ENCODE measurements around the gene PTPRN2.
"Not testable (repeated sequence)": the region's sequence is repeated elsewhere in the genome, so short reads cannot be mapped to it uniquely, and the experiment has no call there.

PTPRN2 gene

DNA sequence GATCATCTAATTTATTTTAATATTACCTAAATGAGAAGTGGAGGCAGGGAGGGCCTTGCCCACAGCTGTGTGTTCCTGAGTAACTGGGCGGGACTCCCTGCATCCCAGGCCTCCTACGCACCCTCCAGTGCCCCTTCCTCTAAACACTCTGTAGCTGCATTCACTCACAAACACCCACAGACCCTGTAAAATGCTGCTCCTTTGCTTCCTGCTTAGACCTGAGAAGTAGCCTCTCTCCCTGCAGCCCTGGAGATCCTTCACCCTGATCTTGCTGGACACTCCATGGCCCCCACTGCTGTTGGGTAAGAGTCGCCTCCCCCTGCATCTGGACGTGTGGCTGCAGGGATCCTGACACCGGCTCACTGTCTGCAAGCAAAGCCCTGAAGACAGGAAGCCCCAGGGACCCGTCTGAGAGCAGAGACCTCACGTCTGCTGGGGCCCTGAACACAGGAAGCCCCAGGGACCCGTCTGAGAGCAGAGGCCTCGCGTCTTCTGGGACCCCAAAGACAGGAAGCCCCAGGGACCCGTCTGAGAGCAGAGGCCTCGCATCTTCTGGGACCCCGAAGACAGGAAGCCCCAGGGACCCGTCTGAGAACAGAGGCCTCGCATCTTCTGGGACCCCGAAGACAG lies 661.0 kb downstream of the PTPRN2 start:
- no peak for DNase-seq (ENCODE audit: low read depth in 1 of 2, low spot score in 1 of 2)

DNA sequence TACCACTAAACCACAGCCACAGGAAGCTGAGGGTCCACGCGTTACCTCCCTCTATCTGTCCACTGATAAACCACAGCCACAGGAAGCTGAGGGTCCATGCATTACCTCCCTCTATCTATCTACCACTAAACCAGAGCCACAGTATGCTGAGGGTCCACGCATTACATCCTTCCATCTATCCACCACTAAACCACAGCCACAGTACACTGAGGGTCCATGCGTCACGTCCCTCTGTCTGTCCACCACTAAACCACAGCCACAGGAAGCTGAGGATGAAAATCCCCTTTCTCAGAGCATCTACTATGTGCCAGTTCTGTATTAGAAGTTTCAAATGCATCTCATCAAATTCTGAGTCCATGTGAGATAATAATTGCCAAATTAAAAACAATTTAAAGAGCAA lies 661.5 kb downstream of the PTPRN2 start:
- no peak for DNase-seq (ENCODE audit: low read depth in 1 of 2, low spot score in 1 of 2)

DNA sequence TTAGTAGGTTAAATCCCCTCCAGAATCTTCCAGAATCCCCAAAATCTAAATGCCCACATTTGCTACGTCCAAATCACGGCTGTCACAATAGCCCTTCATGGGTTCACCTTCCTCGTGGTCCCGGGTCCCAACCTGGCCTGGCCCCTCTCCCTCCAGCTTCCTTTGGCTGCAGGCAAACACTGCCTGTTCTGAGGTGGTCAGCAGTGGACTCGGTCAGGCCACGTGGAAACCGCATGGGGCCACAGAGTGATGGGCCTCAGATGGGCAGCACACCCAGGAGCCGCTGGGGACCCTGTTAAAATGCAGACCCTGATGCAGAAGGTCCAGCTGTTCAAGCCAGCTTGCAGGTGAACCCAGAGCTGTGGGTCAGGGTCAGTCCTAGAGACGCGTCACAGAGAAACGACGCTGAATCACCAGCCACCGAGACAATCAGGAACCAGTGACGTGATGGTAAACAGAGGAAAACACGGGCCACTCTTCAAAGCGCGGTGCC lies 662.2 kb downstream of the PTPRN2 start:
- no peak for DNase-seq (ENCODE audit: low read depth in 1 of 2, low spot score in 1 of 2)

DNA sequence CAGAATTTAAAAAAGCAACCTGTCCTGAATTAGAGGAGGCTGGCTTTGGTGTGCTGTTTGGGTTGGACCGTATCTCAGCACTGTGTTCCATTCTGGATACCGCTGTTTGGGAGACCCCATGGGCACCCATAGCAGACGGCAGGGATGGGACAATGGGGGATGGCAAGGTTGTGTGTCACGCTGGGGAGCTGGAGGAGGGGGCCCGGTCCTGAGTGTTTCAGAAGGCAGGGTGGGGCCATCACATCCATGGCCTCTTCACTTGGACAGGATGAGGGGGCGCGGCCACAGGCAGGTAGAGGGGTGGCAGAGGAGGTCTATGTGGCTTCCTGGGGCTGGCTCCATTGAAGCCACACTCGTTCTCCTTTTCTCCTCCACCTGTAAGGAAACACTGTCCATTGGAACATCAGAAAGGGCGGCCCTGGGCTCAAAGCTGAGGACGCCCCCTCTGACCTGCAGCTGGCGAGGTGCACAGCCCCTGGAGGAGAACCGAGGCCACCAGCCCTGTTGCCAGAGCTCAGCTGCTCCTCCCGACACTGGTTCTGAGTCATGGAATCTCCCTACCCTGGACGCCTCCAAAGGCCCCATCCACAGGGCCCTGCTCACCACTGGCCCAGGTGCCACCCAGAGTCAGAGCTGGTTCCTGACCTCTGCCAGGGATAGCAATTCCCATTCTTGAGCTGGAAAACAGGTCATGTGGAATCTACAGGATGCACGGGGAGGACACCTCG lies 663.6 kb downstream of the PTPRN2 start:
- no peak for DNase-seq (ENCODE audit: low read depth in 1 of 2, low spot score in 1 of 2)

DNA sequence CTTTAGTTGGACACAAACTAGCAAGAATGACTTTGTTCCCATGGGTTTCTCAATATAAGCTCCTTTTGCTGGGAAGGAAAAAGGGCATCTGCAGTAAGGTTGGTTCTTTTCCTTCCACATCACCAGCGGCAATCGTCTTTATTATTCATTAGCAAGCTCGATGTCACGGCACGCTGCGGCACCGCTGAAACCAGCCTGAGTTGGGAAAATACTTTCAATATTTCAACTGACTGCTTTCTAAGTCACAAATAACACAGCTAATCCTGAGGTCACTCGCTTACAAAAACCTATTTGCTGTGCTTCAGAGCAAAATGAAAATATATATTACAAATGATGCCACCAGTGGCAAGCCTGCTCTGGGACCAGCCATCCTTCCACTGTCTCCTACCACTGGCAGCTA lies 665.0 kb downstream of the PTPRN2 start:
- no peak for DNase-seq (ENCODE audit: low read depth in 1 of 2, low spot score in 1 of 2)

DNA sequence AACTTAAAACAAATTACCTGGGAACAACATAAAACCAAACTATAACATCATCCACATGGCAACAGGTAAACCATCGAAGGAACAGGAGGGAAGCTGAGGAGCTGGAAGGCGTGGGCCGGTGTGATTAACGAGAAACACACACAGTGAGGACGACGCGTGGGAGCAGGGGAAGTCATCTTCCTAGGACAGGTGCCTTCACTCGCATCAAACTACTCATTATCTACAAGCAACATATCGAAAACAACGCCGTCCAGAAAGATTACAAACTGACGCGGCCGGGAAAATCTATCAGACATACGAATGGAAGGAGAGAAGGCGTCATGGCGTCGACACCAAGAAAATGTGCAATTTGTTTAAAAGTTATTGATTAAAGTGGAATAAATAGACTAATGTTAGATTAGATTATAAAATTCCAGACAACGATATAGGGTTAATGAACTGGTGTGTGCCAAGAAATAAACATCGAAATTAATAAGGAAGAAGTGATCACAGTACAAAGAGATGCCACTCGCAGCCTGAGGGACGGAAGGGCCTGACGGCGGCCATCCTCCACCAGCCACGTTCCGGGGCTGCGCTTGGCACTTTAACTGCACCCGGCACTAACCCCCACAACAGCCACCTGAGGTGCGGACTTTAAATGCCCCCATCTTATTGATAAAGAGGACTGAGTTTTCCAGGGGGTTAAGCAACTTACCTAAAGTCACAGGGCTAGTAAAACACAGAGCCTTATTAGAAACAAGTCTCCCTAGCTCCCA lies 669.1 kb downstream of the PTPRN2 start:
- DNase-seq (ENCODE audit: low read depth in 1 of 2, low spot score in 1 of 2): no peak

DNA sequence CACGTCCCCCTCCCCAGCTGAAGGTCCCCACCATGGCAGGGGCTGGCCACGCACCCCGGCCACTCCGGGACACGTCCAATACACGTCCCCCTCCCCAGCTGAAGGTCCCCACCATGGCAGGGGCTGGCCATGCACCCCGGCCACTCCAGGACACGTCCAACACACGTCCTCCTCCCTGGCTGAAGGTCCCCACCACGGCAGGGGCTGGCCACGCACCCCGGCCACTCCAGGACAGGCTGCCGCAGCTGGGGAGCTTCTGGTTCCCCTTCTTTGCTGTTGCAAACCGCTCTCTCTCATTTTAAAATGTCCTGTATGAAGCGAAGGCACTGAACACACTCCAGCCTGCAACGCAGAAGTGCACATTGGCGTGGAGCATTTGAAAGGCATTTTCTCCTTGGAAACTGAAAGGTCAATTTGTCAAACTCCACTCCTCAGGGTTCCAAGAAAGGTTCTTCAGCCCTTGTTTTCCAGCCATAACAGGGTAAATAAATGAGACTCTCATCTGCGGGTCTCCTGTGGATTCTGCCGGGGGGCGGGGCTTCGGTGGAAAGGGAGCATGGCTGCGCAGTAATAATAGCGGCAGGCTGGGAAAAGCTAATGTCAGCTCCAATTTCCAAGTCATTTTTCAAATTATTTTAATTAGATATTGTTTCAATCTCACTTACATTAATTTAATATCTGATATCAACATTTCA lies 670.5 kb downstream of the PTPRN2 start:
- no peak for DNase-seq (ENCODE audit: low read depth in 1 of 2, low spot score in 1 of 2)

DNA sequence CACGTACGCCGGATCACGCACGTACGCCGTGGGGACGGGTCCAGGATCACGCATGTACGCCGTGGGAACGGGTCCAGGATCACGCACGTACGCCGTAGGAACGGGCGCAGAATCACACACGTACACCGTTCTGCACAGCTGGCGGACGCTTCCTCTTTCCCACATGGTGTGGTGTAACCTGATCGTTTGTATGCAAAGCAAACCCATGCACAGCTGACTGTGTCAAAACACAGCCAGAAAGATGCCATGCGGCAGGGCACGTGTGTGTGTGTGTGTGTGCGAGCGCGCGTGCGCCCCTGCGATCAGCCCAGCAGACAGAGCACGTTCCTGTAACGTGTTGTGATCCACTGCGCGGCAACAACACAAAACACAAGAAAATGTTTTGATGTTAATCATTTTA lies 677.2 kb downstream of the PTPRN2 start:
- no peak for DNase-seq (ENCODE audit: low read depth in 1 of 2, low spot score in 1 of 2)

DNA sequence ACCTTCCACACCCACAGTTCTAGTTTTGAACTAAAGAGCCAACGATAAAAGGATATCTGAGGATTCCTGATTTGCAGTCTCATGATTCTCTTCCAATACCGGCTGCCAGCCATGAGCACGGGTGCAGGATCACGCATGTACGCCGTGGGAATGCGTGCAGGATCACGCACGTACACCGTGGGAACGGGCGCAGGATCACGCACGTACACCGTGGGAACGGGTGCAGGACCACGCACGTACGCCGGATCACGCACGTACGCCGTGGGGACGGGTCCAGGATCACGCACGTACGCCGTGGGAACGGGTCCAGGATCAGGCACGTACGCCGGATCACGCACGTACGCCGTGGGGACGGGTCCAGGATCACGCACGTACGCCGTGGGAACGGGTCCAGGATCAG lies 677.6 kb downstream of the PTPRN2 start:
- not testable (repeated sequence) for DNase-seq (ENCODE audit: low read depth in 1 of 2, low spot score in 1 of 2)

DNA sequence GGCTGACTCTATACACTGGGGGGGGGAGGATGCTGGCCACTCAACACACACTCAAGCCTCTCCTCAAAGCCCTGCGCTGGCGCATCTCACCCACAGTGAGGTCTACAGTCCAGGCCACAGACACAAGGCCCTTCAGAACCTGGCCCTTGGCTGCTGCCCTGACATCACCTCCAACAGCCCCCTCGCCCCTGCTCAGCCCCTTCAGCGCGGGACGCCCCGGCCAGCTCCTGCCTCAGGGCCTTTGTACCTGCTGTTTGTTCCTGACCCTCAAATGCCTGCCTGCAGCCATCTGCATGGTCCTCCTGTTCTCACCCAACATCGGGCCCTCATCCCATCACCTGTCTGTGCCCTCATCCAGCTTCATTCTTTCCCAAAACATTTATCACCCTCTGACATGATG lies 678.3 kb downstream of the PTPRN2 start:
- DNase-seq (ENCODE audit: low read depth in 1 of 2, low spot score in 1 of 2): no peak

DNA sequence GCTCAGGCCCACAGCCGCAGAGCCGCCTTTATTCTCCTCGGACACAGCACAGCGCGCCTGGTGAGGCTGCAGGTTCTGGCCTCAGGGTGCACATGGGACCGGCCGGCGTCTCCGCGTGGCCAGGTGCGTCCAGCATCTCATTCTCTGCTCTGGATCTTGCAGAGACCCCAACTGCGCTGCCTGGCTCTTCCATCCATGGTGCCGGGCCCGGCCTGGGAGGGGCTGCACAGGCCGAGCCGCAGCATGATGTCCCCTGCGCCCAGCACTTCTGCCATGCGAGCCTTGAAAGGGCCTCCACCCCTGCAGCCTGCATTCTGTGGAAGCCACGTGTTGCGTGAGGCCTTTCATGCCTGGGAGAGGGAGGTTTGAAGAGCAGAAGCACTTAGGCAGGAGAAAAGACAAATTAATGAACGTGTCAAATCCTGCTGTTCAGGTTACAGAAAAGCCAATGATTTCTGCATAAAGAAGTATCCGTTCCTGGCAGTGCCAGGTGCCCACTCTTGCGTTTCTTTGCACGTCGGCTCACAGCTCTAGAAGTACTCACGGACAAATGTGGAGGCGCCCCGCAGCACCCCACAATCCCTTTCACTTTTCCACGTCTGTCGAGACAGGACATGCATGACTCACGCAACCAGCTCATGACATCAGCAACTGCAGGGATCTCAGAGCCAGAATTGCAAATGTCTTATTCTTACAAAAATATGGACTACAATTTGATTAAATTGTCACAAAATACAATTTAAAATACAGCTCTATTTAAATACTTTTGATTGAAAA lies 679.4 kb downstream of the PTPRN2 start:
- DNase-seq (ENCODE audit: low read depth in 1 of 2, low spot score in 1 of 2): no peak

DNA sequence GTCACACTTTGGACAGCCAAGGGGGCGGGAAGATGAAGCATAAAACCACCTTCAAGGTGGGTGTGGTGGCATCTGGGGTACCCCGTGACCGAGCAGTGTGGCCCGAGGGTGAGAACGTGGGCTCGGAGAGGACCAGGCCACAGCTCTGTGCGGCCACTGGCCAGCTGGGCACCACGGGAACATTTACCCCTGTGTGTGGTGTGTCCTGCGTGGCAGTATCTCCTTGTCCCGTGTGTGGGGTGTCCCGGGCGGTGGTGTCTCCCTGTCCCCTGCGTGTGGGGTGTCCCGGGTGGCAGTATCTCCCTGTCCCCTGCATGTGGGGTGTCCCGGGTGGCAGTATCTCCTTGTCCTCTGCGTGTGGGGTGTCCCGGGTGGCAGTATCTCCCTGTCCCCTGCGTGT lies 680.5 kb downstream of the PTPRN2 start:
- DNase-seq (ENCODE audit: low read depth in 1 of 2, low spot score in 1 of 2): no peak

DNA sequence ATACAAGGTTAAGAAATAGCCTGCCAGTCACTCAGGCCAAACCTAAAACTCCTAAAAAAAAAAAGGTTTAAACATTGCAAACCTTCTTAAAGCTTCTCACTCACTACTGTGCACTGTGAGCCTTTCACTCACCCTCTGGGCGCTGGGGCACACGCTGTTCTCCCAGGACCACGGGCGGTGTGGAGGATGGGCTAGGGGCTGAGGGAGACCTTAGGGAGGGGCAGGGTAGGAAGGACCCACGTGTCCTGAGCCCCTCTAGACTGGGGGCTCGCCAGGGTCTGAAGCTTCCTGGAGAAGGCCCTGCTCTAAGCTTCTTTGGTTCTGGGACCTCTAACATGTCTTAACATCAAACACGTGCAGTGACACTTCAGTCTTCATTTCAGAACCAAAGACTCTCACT lies 681.0 kb downstream of the PTPRN2 start:
- DNase-seq (ENCODE audit: low read depth in 1 of 2, low spot score in 1 of 2): no peak

DNA sequence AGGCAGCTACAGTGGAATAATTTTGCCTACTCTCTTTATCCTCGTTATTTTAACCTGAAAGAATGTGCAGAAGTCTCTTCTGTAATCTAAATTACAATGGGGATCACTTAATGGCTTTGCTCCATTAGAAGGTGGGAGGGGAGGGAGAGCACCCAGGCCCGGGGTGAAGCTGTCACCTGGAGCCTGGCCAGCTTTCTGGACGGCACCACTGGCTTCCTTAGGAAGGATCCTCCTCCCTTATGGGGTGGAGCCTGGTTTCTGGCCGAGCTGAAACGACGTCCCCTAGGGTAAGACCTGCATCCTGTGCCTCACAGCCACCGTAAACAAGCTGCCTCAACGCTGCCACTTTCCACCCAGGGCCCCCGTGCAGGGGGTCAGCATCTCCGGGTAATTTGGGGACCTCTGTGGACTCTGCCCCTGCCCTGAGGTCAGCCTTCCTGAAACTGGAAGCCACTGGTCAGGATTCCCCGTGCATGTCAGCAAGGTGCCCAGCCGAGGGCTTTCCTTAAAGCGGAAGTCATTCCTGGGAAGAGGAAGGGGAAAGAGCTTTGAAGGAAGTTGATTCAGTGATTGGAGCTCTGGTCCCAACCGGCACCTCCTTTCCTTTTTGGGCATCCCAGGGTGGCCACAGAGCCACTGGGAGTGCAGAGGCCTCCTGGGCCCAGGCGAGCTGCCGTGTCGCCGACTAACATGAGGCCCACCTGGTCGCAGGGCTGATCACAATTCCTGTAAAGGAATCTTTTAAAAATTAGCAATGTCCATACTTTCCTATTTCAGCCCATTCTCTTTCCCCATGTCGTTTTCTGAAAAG lies 681.8 kb downstream of the PTPRN2 start:
- no peak for DNase-seq (ENCODE audit: low read depth in 1 of 2, low spot score in 1 of 2)

DNA sequence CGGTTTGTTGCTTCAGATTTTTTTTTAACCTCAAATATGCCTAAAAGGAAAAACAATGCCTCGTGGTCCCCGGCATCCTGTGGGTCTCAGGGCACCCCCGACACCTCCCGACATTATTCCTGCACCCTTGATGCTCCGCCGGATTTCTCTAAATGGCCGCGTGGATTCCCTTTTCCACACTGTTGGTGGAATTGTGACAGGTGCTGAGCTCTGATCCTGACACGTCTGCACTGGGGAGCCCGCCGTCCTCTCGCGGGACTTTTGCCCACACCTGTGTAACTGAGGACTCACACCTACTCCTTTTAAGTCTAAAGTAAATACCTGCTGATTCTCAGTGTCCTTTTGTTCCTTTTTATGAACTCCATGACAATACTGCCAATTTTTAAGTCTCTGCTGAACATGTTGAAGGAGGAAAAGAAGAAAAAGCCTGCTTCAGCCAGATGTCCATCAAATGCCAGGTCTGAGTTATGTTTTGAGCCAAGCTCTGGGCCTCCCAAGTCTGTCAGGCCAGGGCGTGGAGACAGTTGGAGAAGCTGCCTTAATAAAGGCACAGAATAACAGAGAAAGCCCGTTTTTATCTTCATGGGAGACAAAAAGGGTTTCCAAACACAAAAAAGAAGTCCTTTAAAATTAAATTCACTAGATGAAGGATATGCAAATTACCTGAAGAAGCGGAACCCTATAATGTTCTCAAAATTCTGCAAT lies 682.6 kb downstream of the PTPRN2 start:
- DNase-seq (ENCODE audit: low read depth in 1 of 2, low spot score in 1 of 2): no peak

DNA sequence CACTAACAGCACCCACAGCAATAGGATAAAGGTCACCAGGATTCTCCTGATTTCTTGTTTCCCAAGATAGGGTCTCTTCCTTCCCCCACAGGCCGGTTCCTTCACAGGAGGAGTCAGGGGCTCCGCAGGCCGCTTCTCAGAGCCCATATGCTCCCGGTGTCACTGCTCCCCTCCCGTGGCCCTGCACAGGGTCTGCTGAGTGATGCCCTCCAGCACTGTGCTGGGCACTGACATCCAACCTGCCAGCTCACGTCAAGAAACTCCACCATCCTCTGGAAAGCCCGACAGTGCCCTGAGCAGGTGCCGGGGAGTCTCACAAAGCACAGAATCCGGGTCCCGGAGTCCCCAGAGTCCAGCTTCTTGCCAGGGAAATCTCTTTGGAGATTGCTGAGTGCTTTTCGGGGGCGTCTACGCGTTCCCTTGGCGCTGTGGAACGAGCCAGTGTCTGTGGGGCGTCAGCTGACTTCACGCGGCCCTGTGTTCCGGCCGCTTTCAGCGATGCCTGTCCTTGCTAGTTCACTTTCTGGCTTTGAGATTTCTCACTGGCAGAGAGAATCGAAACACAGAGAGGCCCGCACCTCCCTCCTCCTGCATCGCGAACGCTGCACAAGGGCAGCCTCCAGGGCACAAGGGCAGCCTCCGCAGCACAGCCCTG lies 683.3 kb downstream of the PTPRN2 start:
- no peak for DNase-seq (ENCODE audit: low read depth in 1 of 2, low spot score in 1 of 2)

DNA sequence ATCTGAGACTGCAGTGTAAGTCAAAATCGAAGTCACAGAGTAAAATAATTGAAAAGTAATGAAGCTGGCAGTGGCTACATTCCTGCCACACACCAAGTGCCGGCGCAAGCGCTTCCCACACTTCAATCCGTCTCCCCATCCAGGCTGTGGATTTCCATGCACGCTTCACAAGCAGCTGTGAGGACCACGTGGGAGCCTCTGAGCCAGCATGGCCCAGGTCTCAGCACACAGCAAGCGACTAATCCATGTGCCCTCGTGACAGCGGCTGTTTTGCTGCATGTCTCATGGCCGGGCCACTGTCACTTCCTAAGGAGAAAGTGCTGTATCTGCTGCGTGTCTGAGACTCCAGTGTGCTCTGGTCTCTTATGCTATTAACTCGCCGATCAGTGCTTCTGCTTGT lies 683.9 kb downstream of the PTPRN2 start:
- no peak for DNase-seq (ENCODE audit: low read depth in 1 of 2, low spot score in 1 of 2)

DNA sequence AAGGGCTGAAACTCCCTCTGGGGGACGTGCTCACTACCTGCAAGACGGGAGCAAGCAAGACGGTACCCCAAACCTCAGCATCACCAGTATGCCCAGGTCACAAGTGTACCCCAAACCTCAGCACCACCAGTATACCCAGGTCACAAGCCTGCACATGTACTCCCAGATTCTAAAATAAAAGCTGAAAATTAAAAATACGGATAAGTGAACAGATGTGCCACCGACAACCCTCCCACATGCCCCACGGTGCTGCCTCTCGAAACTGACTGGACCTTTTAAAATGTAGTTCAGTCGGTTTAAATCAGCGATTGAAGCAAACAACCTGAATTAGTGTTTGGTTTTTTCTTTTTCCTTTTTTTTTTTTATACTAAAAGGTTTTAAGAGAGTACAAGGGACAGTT lies 684.3 kb downstream of the PTPRN2 start:
- no peak for DNase-seq (ENCODE audit: low read depth in 1 of 2, low spot score in 1 of 2)
